H54 (cell line): ENCODE results near the gene SLC11A2.
"Not testable (repeated sequence)": the region's sequence is repeated elsewhere in the genome, so short reads cannot be mapped to it uniquely, and the experiment has no call there.

Source experiments
- DNase-seq: peaks from one replicate; pipeline ENCODE4 v3.0.0; 2011; ENCODE audit warnings: low spot score, mixed read lengths; ENCODE audit not compliant: insufficient read length
- FAIRE-seq: peaks from 3 replicates; lab custom pipeline; 2011; peaks lifted over from hg19 to GRCh38; lab: Jason Lieb, UNC
- POLR2A ChIP-seq: IDR thresholded peaks from 2 replicates; pipeline ENCODE4 v1.6.1; 2011; ENCODE audit warnings: low read depth, mild to moderate bottlenecking, low read length

The SLC11A2 gene

DNA sequence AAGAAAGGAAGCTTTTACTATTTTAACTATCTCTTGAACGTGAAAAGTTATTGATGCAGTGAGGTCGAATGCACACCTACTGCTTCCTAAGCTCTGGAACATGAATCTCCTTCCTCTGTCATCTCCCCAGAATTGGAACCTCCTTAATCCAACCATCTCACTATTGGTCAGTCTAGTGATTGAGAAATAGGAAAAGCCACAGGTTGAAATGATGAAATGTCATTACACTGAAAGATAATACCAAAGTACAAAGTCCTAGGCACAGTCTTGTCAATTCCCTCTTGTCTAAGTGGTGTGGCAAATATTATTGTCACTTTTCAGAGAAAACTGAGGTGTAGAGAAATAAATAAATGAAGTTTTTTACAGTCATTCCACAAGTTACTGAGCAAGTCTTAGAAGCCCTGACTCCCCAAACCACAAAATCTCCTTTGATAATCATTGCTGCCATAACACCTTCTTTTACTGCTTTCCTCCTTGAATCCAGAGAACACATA, 93.3 kb downstream of the SLC11A2 start:
- TF ChIP-seq POLR2A: no peak
- FAIRE-seq (no peak), DNase-seq (no peak)

- FAIRE-seq, DNase-seq: not testable (repeated sequence)
These were observed 95.7 kb downstream of the SLC11A2 start for GRCh38 chr12:50930477-50930876.

DNA sequence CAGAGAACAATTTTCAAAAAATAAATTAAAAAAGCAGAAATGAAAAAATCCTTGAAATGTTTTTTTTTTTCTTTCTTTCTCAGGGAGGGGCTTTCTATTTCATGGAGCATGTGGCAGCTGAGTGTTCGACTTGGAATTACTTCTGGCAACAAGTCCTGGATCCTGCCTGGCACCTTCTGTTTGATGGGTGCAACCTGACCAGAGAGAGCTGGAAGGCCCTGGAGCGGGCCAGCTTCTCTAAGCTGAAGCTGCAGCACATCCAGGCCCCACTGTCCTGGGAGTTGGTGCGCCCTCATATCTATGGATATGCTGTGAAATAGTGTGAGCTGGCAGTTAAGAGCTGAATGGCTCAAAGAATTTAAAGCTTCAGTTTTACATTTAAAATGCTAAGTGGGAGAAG, 96.4 kb downstream of the SLC11A2 start:
- no peak for DNase-seq
- no peak for FAIRE-seq

More for the DNA sequence above, 96.4 kb downstream of the SLC11A2 start:
- TF ChIP-seq POLR2A: no peak
